HT-29 (cell line): ENCODE measurements around the gene NTN5. TPM values are rescaled to one million over a fixed set of nuclear protein-coding genes. Genes with fewer than 3 reads are reported as not detected.
A peak's percentile ranks its signal among the peaks of the same experiment; 100 is the strongest.

Source experiments
- DNase-seq: peaks from one replicate; pipeline ENCODE4 v3.0.0-alpha.2; 2015; ENCODE audit warnings: low spot score
- total RNA-seq: library from RNA; depleted of rRNA; stranded (reverse); fragments of >200 nt; shearing (Covaris generic); gene quantifications from 2 replicates; pipeline ENCODE4 v1.2.3, GENCODE V29; 2014; rRNA removed

NTN5 gene
- total RNA-seq, 1 experiment from 2014 or later: not detected

GRCh38 chr19:48616041-48616436, 56.8 kb downstream of the NTN5 start:
- no peak for DNase-seq

- DNase-seq: no peak
These were observed 57.4 kb downstream of the NTN5 start for GRCh38 chr19:48615231-48616040.

- peak; percentile 97 for DNase-seq
These were observed 58.2 kb downstream of the NTN5 start, which contains the start of gene FAM83E for GRCh38 chr19:48614436-48615230. FAM83E (minus strand) TSS chr19:48615076; CDS start chr19:48613372, 1,704 bp downstream.

GRCh38 chr19:48613852-48614435, 58.9 kb downstream of the NTN5 start:
- peak; percentile 41 for DNase-seq

- peak; percentile 82 for DNase-seq
These were observed 59.6 kb downstream of the NTN5 start for GRCh38 chr19:48613024-48613851.

GRCh38 chr19:48611872-48612271, 60.9 kb downstream of the NTN5 start:
- DNase-seq: no peak

Other genes with a start within 250 kb of the NTN5 start
- gene GRWD1, start 227.0 kb downstream of the NTN5 start, total RNA-seq: 96.1 and 120 TPM in 2 replicates
- gene KCNJ14, start 217.4 kb downstream of the NTN5 start, total RNA-seq: 2.7 and 3.6 TPM in 2 replicates
- gene CYTH2, start 203.6 kb downstream of the NTN5 start, total RNA-seq: 145 and 154 TPM in 2 replicates
- 11.4 and 12.2 TPM in 2 replicates for gene LMTK3, start 161.2 kb downstream of the NTN5 start, total RNA-seq
- gene SULT2B1, start 120.8 kb downstream of the NTN5 start, total RNA-seq: 48.6 and 55.3 TPM in 2 replicates
- 2.3 and 3.4 TPM in 2 replicates for gene SPACA4, start 66.3 kb downstream of the NTN5 start, total RNA-seq
- 15.9 and 18.5 TPM in 2 replicates for gene FAM83E, start 57.9 kb downstream of the NTN5 start, total RNA-seq
- 6,271 and 6,382 TPM in 2 replicates for gene RPL18, start 53.8 kb downstream of the NTN5 start, total RNA-seq
- gene SPHK2, start 53.5 kb downstream of the NTN5 start, total RNA-seq: 114 and 115 TPM in 2 replicates
- 19.4 and 27.9 TPM in 2 replicates for gene DBP, start 35.6 kb downstream of the NTN5 start, total RNA-seq
- gene CA11, start 26.8 kb downstream of the NTN5 start, total RNA-seq: 1.4 and 4.7 TPM in 2 replicates
- gene FUT2, start 23.0 kb upstream of the NTN5 start, total RNA-seq: 14.3 and 21.0 TPM in 2 replicates
- 0.73 and 0.84 TPM in 2 replicates for gene MAMSTR, start 46.7 kb upstream of the NTN5 start, total RNA-seq
- 0.34 and 0.61 TPM in 2 replicates for gene RASIP1, start 67.6 kb upstream of the NTN5 start, total RNA-seq
- 0.05 and 0.58 TPM in 2 replicates for gene IZUMO1, start 73.9 kb upstream of the NTN5 start, total RNA-seq
- 4.6 and 6.3 TPM in 2 replicates for gene FUT1, start 79.6 kb upstream of the NTN5 start, total RNA-seq
- gene FGF21, start 82.5 kb upstream of the NTN5 start, total RNA-seq: not detected in 2 replicates
- gene BCAT2, start 138.0 kb upstream of the NTN5 start, total RNA-seq: 62.8 and 65.7 TPM in 2 replicates
- gene HSD17B14, start 163.5 kb upstream of the NTN5 start, total RNA-seq: not detected in 2 replicates
- gene PLEKHA4, start 195.6 kb upstream of the NTN5 start, total RNA-seq: 3.9 and 5.4 TPM in 2 replicates
- 152 and 165 TPM in 2 replicates for gene PPP1R15A, start 199.4 kb upstream of the NTN5 start, total RNA-seq
- not detected in 2 replicates for gene TULP2, start 225.7 kb upstream of the NTN5 start, total RNA-seq
- 160 and 185 TPM in 2 replicates for gene NUCB1, start 227.3 kb upstream of the NTN5 start, total RNA-seq